HepG2 (cell line): ENCODE measurements around the gene TMEM8B. TPM values are rescaled to one million over a fixed set of nuclear protein-coding genes. Genes with fewer than 3 reads are reported as not detected.

Source experiments
- AKAP8 ChIP-seq: sonication (generic); formaldehyde crosslinking; IDR thresholded peaks from 2 replicates; pipeline ENCODE4 v1.5.1; 2020; ENCODE audit warnings: mild to moderate bottlenecking, missing genetic modification reagents
- GPN1 ChIP-seq: sonication (generic); formaldehyde crosslinking; IDR thresholded peaks from 2 replicates; pipeline ENCODE4 v1.5.1; 2020; ENCODE audit warnings: missing genetic modification reagents, borderline replicate concordance
- HIC2 ChIP-seq: sonication (generic); formaldehyde crosslinking; IDR thresholded peaks from 2 replicates; pipeline ENCODE4 v1.9.0; 2022; ENCODE audit warnings: low read depth, missing genetic modification reagents
- HNF4G ChIP-seq, 2 experiments: sonication (generic) in 1 of 2; formaldehyde crosslinking in 1 of 2; IDR thresholded peaks; 2 replicates each; pipeline versions ENCODE4 v1.4.0 to v1.6.1; 2011 to 2020; ENCODE audit warnings: borderline replicate concordance in 2 of 2, low read depth in 2 of 2, mild to moderate bottlenecking in 2 of 2, low read length in 1 of 2, missing genetic modification reagents in 1 of 2, moderate library complexity in 1 of 2
- MAFG ChIP-seq: sonication (generic); formaldehyde crosslinking; IDR thresholded peaks from 2 replicates; pipeline ENCODE4 v1.5.1; 2020; ENCODE audit warnings: mild to moderate bottlenecking, missing genetic modification reagents
- MBD4 ChIP-seq: IDR thresholded peaks from 2 replicates; pipeline ENCODE4 v1.6.1; 2012; ENCODE audit warnings: low read length, inconsistent platforms, borderline replicate concordance
- MLX ChIP-seq: IDR thresholded peaks from 2 replicates; pipeline ENCODE4 v1.6.1; 2016
- RBM22 ChIP-seq: fragments of 200-400 bp; formaldehyde crosslinking; optimal IDR thresholded peaks from 2 replicates; pipeline ENCODE3; 2017; ENCODE audit warnings: mild to moderate bottlenecking, low read length, moderate library complexity
- TCF12 ChIP-seq, 2 experiments: fragments of 450-650 bp in 1 of 2; sonication (generic) in 1 of 2; formaldehyde crosslinking in 1 of 2; IDR thresholded peaks; 2 replicates each; pipeline versions ENCODE4 v1.6.1 to v1.8.0; 2017 to 2022; ENCODE audit warnings: antibody characterized with exemption in 1 of 2, mild to moderate bottlenecking in 1 of 2, missing genetic modification reagents in 1 of 2, moderate library complexity in 1 of 2
- ZBTB38 ChIP-seq: sonication (generic); formaldehyde crosslinking; IDR thresholded peaks from 2 replicates; pipeline ENCODE4 v1.5.1; 2020; ENCODE audit warnings: mild to moderate bottlenecking, missing genetic modification reagents
- ZFP91 ChIP-seq: sonication (generic); formaldehyde crosslinking; IDR thresholded peaks from 2 replicates; pipeline ENCODE4 v1.9.0; 2022; ENCODE audit warnings: missing genetic modification reagents, mild to moderate bottlenecking, borderline replicate concordance
- ZNF280B ChIP-seq: sonication (generic); formaldehyde crosslinking; IDR thresholded peaks from 2 replicates; pipeline ENCODE4 v1.5.0; 2020; ENCODE audit warnings: missing genetic modification reagents, mild to moderate bottlenecking, borderline replicate concordance
- ZNF350 ChIP-seq: sonication (generic); formaldehyde crosslinking; IDR thresholded peaks from 2 replicates; pipeline ENCODE4 v1.4.0; 2020; ENCODE audit warnings: mild to moderate bottlenecking, low read depth, missing genetic modification reagents, borderline replicate concordance
- ZNF782 ChIP-seq: sonication (generic); formaldehyde crosslinking; IDR thresholded peaks from 2 replicates; pipeline ENCODE4 v1.4.0; 2020; ENCODE audit warnings: missing genetic modification reagents, mild to moderate bottlenecking, borderline replicate concordance
- polyA plus RNA-seq, 8 experiments: library from polyadenylated mRNA; depleted of rRNA in 3 of 8; stranded (reverse) in 7 of 8; unstranded in 1 of 8; fragments of >200 nt; fragmentation: Illumina TruSeq in 4 of 8; extraction: Trizol in 4 of 8; gene quantifications; 2 replicates each; pipeline versions ENCODE4 v1.2.1 to v1.2.3, GENCODE V29; 2011 to 2016; ENCODE audit warnings: low read depth in 4 of 8, missing spikeins in 1 of 8, mixed read lengths in 1 of 8; ENCODE audit not compliant: insufficient read depth in 1 of 8
- total RNA-seq, 5 experiments: library from RNA; depleted of rRNA; stranded (reverse); fragments of >200 nt; fragmentation: Illumina TruSeq; extraction: Trizol; gene quantifications; 2 replicates each; pipeline ENCODE4 v1.2.3, GENCODE V29; 2016; ENCODE audit warnings: low read depth in 1 of 5
- TF ChIP-seq, protein P1 (sequence below): sonication (generic); formaldehyde crosslinking; IDR thresholded peaks from 2 replicates; pipeline ENCODE4 v1.5.1; 2020; ENCODE audit warnings: mild to moderate bottlenecking, missing genetic modification reagents
- TF ChIP-seq, protein P2 (sequence below): fragments of 450-650 bp; IDR thresholded peaks from 2 replicates; pipeline ENCODE4 v1.6.1; 2016

The TMEM8B gene
- total and polyA plus RNA-seq, 2 of the 13 experiments (the other 11 are each of a cell fraction or from before 2014, with no cell fraction given) = 2.1 to 2.7 TPM

- TF ChIP-seq TCF12 (IDR thresholded peaks at IDR 0.05) (no peak), TCF12 (CRISPR knock-in tag; IDR thresholded peaks at IDR 0.05) (no peak), AKAP8 (no peak), ZBTB38 (no peak), MAFG (no peak), ZFP91 (CRISPR knock-in tag) (peak; percentile 48; the same call in 1 of the 2 replicates), HIC2 (CRISPR knock-in tag) (0 out of 2 replicates have a peak, but pooled peaks have one; percentile 24), GPN1 (CRISPR knock-in tag) (no peak), HNF4G (IDR thresholded peaks at IDR 0.05; ENCODE audit: borderline replicate concordance, low read depth, low read length) (peak; percentile 82; the same call in 1 of the 2 replicates), HNF4G (CRISPR knock-in tag; IDR thresholded peaks at IDR 0.05; ENCODE audit: borderline replicate concordance, low read depth) (peak; percentile 57; the same call in 1 of the 2 replicates), ZNF782 (CRISPR knock-in tag) (no peak), MBD4 (no peak), ZNF350 (0 out of 2 replicates have a peak, but pooled peaks have one; percentile 36), RBM22 (no peak), MLX (CRISPR knock-in tag) (no peak), ZNF280B (CRISPR knock-in tag) (0 out of 2 replicates have a peak, but pooled peaks have one; percentile 52)
- TF ChIP-seq, protein P1, sequence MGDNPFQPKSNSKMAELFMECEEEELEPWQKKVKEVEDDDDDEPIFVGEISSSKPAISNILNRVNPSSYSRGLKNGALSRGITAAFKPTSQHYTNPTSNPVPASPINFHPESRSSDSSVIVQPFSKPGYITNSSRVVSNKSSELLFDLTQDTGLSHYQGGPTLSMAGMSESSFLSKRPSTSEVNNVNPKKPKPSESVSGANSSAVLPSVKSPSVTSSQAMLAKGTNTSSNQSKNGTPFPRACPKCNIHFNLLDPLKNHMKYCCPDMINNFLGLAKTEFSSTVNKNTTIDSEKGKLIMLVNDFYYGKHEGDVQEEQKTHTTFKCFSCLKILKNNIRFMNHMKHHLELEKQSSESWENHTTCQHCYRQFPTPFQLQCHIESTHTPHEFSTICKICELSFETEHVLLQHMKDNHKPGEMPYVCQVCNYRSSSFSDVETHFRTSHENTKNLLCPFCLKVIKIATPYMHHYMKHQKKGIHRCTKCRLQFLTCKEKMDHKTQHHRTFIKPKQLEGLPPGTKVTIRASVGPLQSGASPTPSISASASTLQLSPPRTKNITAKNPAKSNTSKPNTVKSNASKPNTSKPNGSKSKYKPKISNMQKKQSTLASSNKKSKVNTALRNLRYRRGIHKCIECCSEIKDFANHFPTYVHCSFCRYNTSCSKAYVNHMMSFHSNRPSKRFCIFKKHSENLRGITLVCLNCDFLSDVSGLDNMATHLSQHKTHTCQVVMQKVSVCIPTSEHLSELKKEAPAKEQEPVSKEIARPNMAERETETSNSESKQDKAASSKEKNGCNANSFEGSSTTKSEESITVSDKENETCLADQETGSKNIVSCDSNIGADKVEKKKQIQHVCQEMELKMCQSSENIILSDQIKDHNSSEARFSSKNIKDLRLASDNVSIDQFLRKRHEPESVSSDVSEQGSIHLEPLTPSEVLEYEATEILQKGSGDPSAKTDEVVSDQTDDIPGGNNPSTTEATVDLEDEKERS = peak; percentile 76; the same call in 1 of the 2 replicates
- TF ChIP-seq, protein P2, sequence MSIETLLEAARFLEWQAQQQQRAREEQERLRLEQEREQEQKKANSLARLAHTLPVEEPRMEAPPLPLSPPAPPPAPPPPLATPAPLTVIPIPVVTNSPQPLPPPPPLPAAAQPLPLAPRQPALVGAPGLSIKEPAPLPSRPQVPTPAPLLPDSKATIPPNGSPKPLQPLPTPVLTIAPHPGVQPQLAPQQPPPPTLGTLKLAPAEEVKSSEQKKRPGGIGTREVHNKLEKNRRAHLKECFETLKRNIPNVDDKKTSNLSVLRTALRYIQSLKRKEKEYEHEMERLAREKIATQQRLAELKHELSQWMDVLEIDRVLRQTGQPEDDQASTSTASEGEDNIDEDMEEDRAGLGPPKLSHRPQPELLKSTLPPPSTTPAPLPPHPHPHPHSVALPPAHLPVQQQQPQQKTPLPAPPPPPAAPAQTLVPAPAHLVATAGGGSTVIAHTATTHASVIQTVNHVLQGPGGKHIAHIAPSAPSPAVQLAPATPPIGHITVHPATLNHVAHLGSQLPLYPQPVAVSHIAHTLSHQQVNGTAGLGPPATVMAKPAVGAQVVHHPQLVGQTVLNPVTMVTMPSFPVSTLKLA = no peak
Measured at GRCh38 chr9:35905912-35906679, 77.1 kb downstream of the TMEM8B start, which contains the start of gene HRCT1 (continued).
